ENCODE measurements around the gene AP2M1.

DNA sequence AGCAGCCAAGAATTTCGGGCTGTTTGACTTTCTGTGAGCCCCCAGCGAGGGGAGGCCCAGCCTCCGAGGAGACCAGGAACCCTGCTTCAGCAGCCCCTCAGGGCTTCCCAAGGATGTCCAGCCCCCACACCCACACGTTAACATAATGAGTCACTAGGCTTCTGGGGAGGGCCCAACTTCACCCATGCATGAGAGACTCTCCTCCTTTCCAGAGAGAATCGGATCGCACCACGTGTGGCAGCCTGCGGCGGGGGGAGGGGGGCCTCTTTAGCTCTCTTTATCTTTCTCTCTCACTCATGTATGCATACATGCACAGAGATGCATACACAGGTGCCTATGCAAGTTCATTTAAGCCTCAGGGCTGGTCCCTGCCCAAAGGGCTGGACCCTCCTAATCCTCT lies 3.1 kb upstream of the AP2M1 start:
- TF ChIP-seq CTCF (IDR thresholded peaks at IDR 0.05) (no peak), POLR2AphosphoS5 (IDR thresholded peaks at IDR 0.05) (no peak)

Measured in stomach (tissue), 4 donors.